IMR-90 (cell line): ENCODE results near the gene SASH1. TPM values are rescaled to one million over a fixed set of nuclear protein-coding genes. Genes with fewer than 3 reads are reported as not detected.

Experiments used
- ATAC-seq: fragments of 200-7000 bp; cut with Tn5 transposase; 2 replicates; pipeline ENCODE4 v1.9.1; 2020; ENCODE audit warnings: low read depth, mild to moderate bottlenecking, moderate library complexity
- BruUV-seq: library from RNA; stranded (reverse); fragments of 400-500 nt; replicated peaks from 2 replicates; lab custom pipeline; 2021; lab: Mats Ljungman, UMichigan
- CTCF ChIA-PET: fragments of 300-600 bp; formaldehyde crosslinking; extraction: SDS; loops from one replicate; lab custom pipeline; 2021; ENCODE audit warnings: antibody characterized with exemption; lab: Yijun Ruan, JAX
- POLR2A ChIA-PET: fragments of 300-600 bp; sonication (Branson Sonifier 250); formaldehyde crosslinking; loops from one replicate; lab custom pipeline; 2022; ENCODE audit warnings: antibody characterized with exemption; ENCODE audit not compliant: unreplicated experiment; lab: Charles Lee
- DNase-seq: peaks from one replicate; pipeline ENCODE4 v3.0.0; 2013
- H2AFZ ChIP-seq: replicated peaks from 2 replicates; pipeline ENCODE3; 2013; ENCODE audit warnings: low read length, mild to moderate bottlenecking; ENCODE audit not compliant: poor library complexity
- H2AK5ac ChIP-seq: 2 replicates; pipeline ENCODE4 v1.6.1; 2013; ENCODE audit warnings: low read depth, low read length, inconsistent platforms
- H2AK9ac ChIP-seq: replicated peaks from 2 replicates; pipeline ENCODE3; 2013; ENCODE audit warnings: mild to moderate bottlenecking, low read depth, low read length, moderate library complexity; ENCODE audit not compliant: poor library complexity
- H2BK120ac ChIP-seq: 2 replicates; pipeline ENCODE4 v1.6.1; 2013; ENCODE audit warnings: low read depth, low read length, inconsistent platforms
- H2BK15ac ChIP-seq: 3 replicates; pipeline ENCODE4 v1.6.1; 2013; ENCODE audit warnings: low read depth, low read length, inconsistent platforms
- H2BK20ac ChIP-seq: 2 replicates; pipeline ENCODE4 v1.6.1; 2013; ENCODE audit warnings: low read depth, mild to moderate bottlenecking, inconsistent platforms, low read length, moderate library complexity
- H2BK5ac ChIP-seq: 2 replicates; pipeline ENCODE4 v1.6.1; 2013; ENCODE audit warnings: mild to moderate bottlenecking, low read depth, low read length, inconsistent platforms; ENCODE audit not compliant: poor library complexity, severe bottlenecking
- H3K14ac ChIP-seq: replicated peaks from 2 replicates; pipeline ENCODE4 v1.6.1; 2013; ENCODE audit warnings: low read depth, low read length, inconsistent platforms
- H3K18ac ChIP-seq: 2 replicates; pipeline ENCODE4 v1.6.1; 2013; ENCODE audit warnings: low read depth, low read length, control low read depth
- H3K23ac ChIP-seq: 2 replicates; pipeline ENCODE4 v1.6.1; 2013; ENCODE audit warnings: low read depth, low read length, inconsistent platforms
- H3K27ac ChIP-seq: 2 replicates; pipeline ENCODE4 v1.5.1; 2013; ENCODE audit warnings: mild to moderate bottlenecking, control low read depth, low read length; ENCODE audit not compliant: insufficient read depth
- H3K27me3 ChIP-seq: 2 replicates; pipeline ENCODE4 v1.6.1; 2013; ENCODE audit warnings: low read length; ENCODE audit not compliant: control insufficient read depth, insufficient read depth
- H3K36me3 ChIP-seq: 2 replicates; pipeline ENCODE4 v1.6.1; 2013; ENCODE audit warnings: low read length, mixed read lengths; ENCODE audit not compliant: control insufficient read depth, insufficient read depth
- H3K4ac ChIP-seq: 2 replicates; pipeline ENCODE4 v1.6.1; 2013; ENCODE audit warnings: low read depth, low read length, inconsistent platforms
- H3K4me1 ChIP-seq: 2 replicates; pipeline ENCODE4 v1.6.1; 2013; ENCODE audit warnings: low read length, mixed read lengths; ENCODE audit not compliant: control insufficient read depth, insufficient read depth
- H3K4me2 ChIP-seq: 2 replicates; pipeline ENCODE4 v1.6.1; 2013; ENCODE audit warnings: low read depth, mild to moderate bottlenecking, control low read depth, low read length, moderate library complexity
- H3K4me3 ChIP-seq: 2 replicates; pipeline ENCODE4 v1.5.1; 2013; ENCODE audit warnings: low read depth, mild to moderate bottlenecking, control low read depth, low read length, moderate library complexity; ENCODE audit not compliant: insufficient read depth
- H3K56ac ChIP-seq: 2 replicates; pipeline ENCODE4 v1.6.1; 2013; ENCODE audit warnings: low read length, inconsistent platforms; ENCODE audit not compliant: insufficient read depth; ENCODE audit errors: extremely low read depth
- H3K79me1 ChIP-seq, 2 experiments: 2 replicates each; pipeline ENCODE4 v1.6.1; 2013; ENCODE audit warnings: low read length in 2 of 2, inconsistent platforms in 1 of 2, low read depth in 1 of 2
- H3K9ac ChIP-seq: 2 replicates; pipeline ENCODE4 v1.6.1; 2013; ENCODE audit warnings: low read depth, low read length, control low read depth
- H3K9me1 ChIP-seq: 2 replicates; pipeline ENCODE4 v1.6.1; 2013; ENCODE audit warnings: low read length, inconsistent platforms; ENCODE audit not compliant: insufficient read depth
- H3K9me3 ChIP-seq: 2 replicates; pipeline ENCODE4 v1.6.1; 2013; ENCODE audit warnings: low read length; ENCODE audit not compliant: control insufficient read depth, insufficient read depth
- H4K20me1 ChIP-seq: 2 replicates; pipeline ENCODE4 v1.6.1; 2013; ENCODE audit warnings: low read length, inconsistent platforms; ENCODE audit not compliant: insufficient read depth
- H4K5ac ChIP-seq: 2 replicates; pipeline ENCODE4 v1.6.1; 2013; ENCODE audit warnings: mild to moderate bottlenecking, low read depth, low read length, control low read depth
- H4K8ac ChIP-seq, 2 experiments: 2 replicates each; pipeline ENCODE4 v1.6.1; 2013; ENCODE audit warnings: low read depth in 2 of 2, low read length in 2 of 2, control low read depth in 1 of 2, inconsistent platforms in 1 of 2
- H4K91ac ChIP-seq: 2 replicates; pipeline ENCODE4 v1.6.1; 2013; ENCODE audit warnings: low read depth, low read length, inconsistent platforms; ENCODE audit not compliant: insufficient read depth
- BHLHE40 ChIP-seq: fragments of 150-350 bp; IDR thresholded peaks from 2 replicates; pipeline ENCODE4 v1.6.1; 2016; ENCODE audit warnings: mild to moderate bottlenecking, low read depth, low read length
- CEBPB ChIP-seq: IDR thresholded peaks from 2 replicates; pipeline ENCODE4 v1.6.1; 2012; ENCODE audit warnings: low read depth, low read length, improper control_type of control experiment
- CHD1 ChIP-seq: IDR thresholded peaks from 2 replicates; pipeline ENCODE4 v1.6.1; 2012; ENCODE audit warnings: low read depth, low read length, improper control_type of control experiment
- CTCF ChIP-seq: conservative IDR thresholded peaks from 2 replicates; pipeline ENCODE4 v1.5.1; 2012; ENCODE audit warnings: mild to moderate bottlenecking, low read depth, low read length, improper control_type of control experiment
- ELK1 ChIP-seq: fragments of 150-350 bp; IDR thresholded peaks from 2 replicates; pipeline ENCODE4 v1.6.1; 2016; ENCODE audit warnings: low read depth, mild to moderate bottlenecking, low read length, moderate library complexity, borderline replicate concordance
- MAFK ChIP-seq: IDR thresholded peaks from 2 replicates; pipeline ENCODE4 v1.6.1; 2012; ENCODE audit warnings: low read depth, low read length, improper control_type of control experiment
- MAZ ChIP-seq: IDR thresholded peaks from 2 replicates; pipeline ENCODE4 v1.6.1; 2012; ENCODE audit warnings: low read depth, mild to moderate bottlenecking, low read length, improper control_type of control experiment, moderate library complexity, borderline replicate concordance
- MXI1 ChIP-seq: IDR thresholded peaks from 2 replicates; pipeline ENCODE4 v1.6.1; 2012; ENCODE audit warnings: low read depth, mild to moderate bottlenecking, low read length, moderate library complexity, borderline replicate concordance
- NFE2L2 ChIP-seq: fragments of 150-350 bp; IDR thresholded peaks from 2 replicates; pipeline ENCODE4 v1.6.1; 2016; ENCODE audit warnings: low read depth, mild to moderate bottlenecking, low read length
- RFX5 ChIP-seq: IDR thresholded peaks from 2 replicates; pipeline ENCODE4 v1.8.0; 2012; ENCODE audit warnings: low read depth, mild to moderate bottlenecking, low read length, moderate library complexity
- WGBS, 2 experiments: methylation state at CpG; one replicate each; pipeline versions ENCODE4 v1.1.5 to v1.1.7; 2013; ENCODE audit warnings: missing lambda C conversion rate in 2 of 2; ENCODE audit not compliant: insufficient read length in 1 of 2; ENCODE audit errors: extremely low coverage in 2 of 2; 5-methylcytosine and 5-hydroxymethylcytosine counted together
- dilution Hi-C: fragments of 300-500 bp; cut with HindIII; formaldehyde crosslinking; loops from one replicate; pipeline ENCODE4 v1.14.3; 2018; ENCODE audit warnings: low sequenced_read_pairs; ENCODE audit not compliant: unreplicated experiment
- in situ Hi-C: fragments of 300-500 bp; cut with MboI; formaldehyde crosslinking; loops from 3 replicates; pipeline ENCODE4 v1.14.3; 2019; ENCODE audit warnings: low sequenced_read_pairs, inconsistent platforms, mixed read lengths
- intact Hi-C: fragments of 100-400 bp; cut with micrococcal nuclease; formaldehyde crosslinking; loops from 2 replicates; pipeline ENCODE4 v1.10.0; 2022
- polyA plus RNA-seq, 3 experiments: library from polyadenylated mRNA; depleted of rRNA; stranded (reverse); fragments of >200 nt; gene quantifications; 2 replicates each; pipeline ENCODE4 v1.2.3, GENCODE V29; 2012; ENCODE audit warnings: low replicate concordance in 1 of 3
- total RNA-seq: library from RNA; depleted of rRNA; stranded (reverse); fragments of >200 nt; gene quantifications from 2 replicates; pipeline ENCODE4 v1.2.3, GENCODE V29; 2012

Gene SASH1
- total and polyA plus RNA-seq, 2 of the 4 experiments (the other 2 are of a cell fraction): 11.6 to 16.5 TPM

- peak overlapping the region; percentile 60 for H3K27ac ChIP-seq
- peak; percentile 57 for ATAC-seq
- peaks cover 7% of the 10 kb centered on the region for H3K9me1 ChIP-seq
Measured at GRCh38 chr6:148304976-148305375, 37.7 kb upstream of the SASH1 start.

More at GRCh38 chr6:148304976-148305375, 37.7 kb upstream of the SASH1 start:
- Histone ChIP-seq H2BK20ac (peak overlapping the region; percentile 96), H3K36me3 (no peaks in the 10 kb centered on the region), H2AK9ac (peak overlapping the region; percentile 61), H3K18ac (peak overlapping the region; percentile 89), H2BK15ac (peak overlapping the region; percentile 63; the same call in 2 of the 3 replicates), H3K27me3 (no peaks in the 10 kb centered on the region), H2AFZ (peak overlapping the region; percentile 49), H3K9me3 (no peaks in the 10 kb centered on the region), H3K9ac (no peak overlapping the region), H3K56ac (peak overlapping the region; percentile 47; the same call in 1 of the 2 replicates), H4K20me1 (no peaks in the 10 kb centered on the region), H2AK5ac (peak overlapping the region; percentile 99), H3K23ac (peak overlapping the region; percentile 82; the same call in 1 of the 2 replicates), H2BK5ac (peak overlapping the region; percentile 96), H2BK120ac (peak overlapping the region; percentile 97), H3K4ac (peak overlapping the region; percentile 96), H3K14ac (peak overlapping the region; percentile 93), H4K91ac (peak overlapping the region; percentile 77), H4K5ac (peak overlapping the region; percentile 89), H3K79me1 (peaks cover 0 to 20% of the 10 kb centered on the region in 2 experiments; a peak in 2 of 4 replicates), H4K8ac (peak overlapping the region in 1 of 2 experiments; percentile 94; a peak in 2 of 4 replicates), H3K4me3 (no peak overlapping the region), H3K4me2 (peak overlapping the region; percentile 12; the same call in 1 of the 2 replicates), H3K4me1 (peaks cover 16% of the 10 kb centered on the region)
- no TSS peak for BruUV-seq
- DNase-seq: peak; percentile 88
- TF ChIP-seq RFX5 (no peak), CTCF (no peak), MAZ (no peak), CEBPB (no peak), MXI1 (no peak), CHD1 (no peak), BHLHE40 (no peak), ELK1 (no peak), MAFK (no peak), NFE2L2 (no peak)
- POLR2A ChIA-PET: no interaction called here
- dilution Hi-C loops: no loop called here
- WGBS, 2 experiments: 0% methylated on average over 2 of the region's 7 CpGs; no CpG with 5 or more reads in 1 of the 2 experiments
- CTCF ChIA-PET: no interaction called here
- in situ Hi-C loops: no loop called here
- intact Hi-C loops: no loop called here
